HG02678 (cell line): ENCODE results near the gene HOXD4.
A peak's percentile ranks its signal among the peaks of the same experiment; 100 is the strongest.

Experiments used
- ATAC-seq: cut with Tn5 transposase; IDR thresholded peaks from one replicate; pipeline ENCODE4 v1.9.1; 2021; ENCODE audit warnings: mild to moderate bottlenecking, moderate library complexity; ENCODE audit not compliant: unreplicated experiment

Gene HOXD4

DNA sequence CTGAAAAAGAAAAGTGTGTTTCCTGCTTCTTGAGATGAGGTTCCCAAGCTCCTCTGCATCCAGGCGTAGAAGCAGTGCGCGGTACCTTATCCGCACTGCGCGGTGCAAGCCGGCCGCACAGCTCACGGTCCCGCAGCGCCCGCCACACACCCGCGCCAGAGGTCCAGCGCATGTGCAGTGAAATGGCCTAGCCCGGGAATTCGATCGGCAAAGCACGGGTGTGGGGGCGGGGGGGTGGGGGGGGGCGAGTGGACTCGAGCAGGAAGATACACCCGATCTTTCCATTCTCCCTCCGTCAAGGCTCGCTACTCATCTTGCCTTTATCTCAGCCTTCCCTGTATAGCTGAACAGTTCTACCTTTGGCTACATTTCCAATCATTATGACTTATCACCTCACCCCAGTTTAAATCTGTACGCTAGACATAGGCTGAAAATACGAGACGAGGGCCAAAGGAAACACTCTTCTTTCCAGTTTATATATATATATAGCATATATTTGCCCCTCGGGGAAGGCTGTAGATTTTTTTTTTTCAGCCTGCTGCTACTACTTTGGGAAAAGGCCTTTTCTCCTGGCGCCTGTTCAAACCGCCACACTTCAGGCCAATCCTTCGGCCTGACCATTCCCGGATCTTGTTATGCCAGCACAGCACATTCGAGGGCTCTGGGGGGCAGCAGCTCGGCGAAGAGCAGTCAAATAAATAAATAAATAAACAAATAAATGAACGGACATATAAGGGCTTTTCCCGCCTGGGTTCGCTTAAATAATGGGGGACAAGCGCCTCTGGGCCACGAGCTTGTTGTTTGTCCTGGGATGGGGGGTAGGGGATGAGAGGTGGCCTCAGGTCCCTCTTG, 11.5 kb upstream of the HOXD4 start:
- no peak for ATAC-seq

GRCh38 chr2:176140513-176141317, 10.6 kb upstream of the HOXD4 start:
- ATAC-seq, result peak; percentile 93

DNA sequence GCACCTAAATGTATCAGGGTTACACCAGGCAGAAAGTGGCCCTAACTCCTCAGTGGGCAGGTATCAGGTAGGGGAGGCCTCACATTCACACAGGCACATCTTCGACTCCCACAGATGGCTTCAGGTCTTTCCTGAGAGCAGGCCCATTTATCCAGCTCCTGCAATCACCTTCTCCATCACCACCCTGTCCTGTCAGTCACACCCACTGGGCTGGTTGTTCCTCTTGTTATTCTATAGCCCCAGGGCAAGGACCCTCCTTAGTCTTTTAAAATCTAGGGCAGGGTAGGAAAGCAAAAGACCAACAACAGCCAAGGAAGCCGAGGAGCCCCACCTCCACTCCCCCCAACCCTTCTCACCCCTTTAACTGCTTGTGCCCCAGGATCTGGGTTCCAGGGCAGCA, 9.1 kb upstream of the HOXD4 start:
- no peak for ATAC-seq

DNA sequence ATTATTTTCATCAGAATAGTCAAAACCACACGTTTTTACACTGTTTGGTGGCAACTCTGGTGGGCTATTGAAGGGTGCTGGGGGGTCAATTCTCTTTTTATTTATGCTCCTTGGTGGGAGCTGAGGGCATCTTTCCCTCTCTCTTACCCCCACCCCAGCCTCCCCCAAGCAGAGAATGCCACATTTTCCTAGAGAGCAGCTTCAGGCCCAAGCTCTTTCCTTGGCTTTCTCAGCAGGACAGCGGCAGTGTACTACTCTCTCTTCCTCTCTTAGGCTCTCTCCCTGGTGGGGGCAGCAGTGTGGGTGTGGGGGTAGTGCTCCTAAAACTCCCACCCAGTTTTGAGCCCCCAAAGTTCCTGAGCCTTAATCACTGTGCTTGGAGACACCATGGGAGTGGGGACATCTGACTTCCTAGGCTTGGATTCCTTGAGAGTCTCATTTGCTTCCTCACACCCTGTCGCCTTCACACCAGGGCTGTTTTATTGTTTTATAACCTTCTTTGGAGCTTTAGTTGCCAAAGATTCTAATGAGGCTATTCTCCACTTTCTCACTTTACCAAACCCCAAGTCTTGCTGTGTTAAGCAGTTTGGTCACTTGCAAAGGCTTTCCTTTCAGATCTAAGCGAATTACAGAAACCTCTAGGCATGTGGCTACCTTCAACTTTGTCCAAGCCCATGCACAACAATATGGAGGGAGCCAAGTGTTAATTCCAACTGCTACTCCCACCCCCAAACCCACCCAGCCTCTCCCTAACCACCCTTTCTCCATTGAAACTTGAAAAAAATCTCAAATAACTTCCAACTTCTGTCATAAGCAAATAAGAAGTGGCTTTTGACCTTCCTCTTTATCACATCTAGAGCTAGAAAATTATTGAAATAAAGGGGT, 6.0 kb upstream of the HOXD4 start:
- ATAC-seq, result no peak

DNA sequence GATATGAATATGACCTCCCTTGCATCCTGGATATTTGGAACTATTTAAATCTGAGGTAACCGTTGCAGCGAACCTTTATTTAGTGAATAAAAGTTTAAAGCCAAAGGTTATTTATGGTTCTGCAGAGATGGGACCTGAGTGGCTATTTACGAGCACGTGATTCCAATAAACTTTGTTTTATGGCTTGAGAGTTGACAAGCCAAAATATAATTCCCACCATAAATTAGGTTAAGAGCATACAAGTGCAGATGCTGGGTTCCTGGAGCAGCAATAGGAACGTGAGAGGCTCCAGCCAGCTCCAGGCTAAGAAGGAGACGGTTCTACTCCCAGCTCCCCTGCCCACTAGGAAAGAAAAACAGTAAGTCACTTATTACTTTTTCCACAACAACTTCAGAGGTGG, 5.2 kb upstream of the HOXD4 start:
- no peak for ATAC-seq

DNA sequence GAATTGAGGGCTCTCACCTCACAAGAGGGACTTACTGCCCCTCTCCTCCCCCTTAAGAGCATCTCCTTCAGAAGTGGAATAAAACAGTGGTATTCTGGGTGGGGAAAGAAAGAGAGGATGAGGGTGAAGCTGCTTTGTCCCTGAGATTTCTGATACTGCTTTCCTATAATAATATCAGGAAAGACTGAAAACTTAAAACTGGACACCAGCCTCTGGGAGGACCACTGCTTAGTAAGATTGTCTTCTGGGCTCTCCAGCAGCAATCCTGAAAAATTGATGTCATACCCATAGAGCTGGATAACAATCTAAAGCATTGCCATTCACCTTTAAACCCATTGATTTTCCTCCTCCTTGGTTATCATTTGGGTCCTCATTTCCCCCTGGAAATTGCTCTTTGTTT, 4.7 kb upstream of the HOXD4 start:
- no peak for ATAC-seq

DNA sequence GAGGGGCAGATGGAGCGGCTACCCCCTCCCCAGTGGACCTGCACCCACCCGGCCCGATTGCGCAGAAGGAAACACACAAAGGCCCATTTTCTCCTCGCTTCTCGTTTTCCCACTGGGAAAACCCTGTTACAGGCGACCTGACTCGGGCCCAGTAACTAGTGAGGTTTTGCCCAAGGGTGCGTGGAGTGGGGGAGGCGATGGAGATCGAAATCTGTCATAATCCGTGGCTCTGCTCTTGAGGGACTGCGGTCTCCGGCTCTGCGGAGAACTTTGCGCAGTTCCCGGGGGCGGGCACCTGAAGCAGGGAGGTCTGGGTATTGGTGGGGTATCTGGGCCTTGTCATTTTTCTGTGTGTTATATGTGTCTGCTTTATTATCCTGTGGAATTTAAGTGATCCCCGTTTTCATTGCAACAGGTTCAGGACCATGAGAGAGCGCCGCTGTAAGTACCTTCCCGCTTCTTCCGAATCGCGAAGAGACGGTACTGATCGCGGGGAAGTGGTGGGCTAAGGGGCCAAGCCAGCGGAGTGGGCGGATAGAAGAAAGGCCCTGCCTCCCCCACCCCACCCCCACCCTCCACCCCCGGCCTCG, 4.0 kb upstream of the HOXD4 start:
- no peak for ATAC-seq

DNA sequence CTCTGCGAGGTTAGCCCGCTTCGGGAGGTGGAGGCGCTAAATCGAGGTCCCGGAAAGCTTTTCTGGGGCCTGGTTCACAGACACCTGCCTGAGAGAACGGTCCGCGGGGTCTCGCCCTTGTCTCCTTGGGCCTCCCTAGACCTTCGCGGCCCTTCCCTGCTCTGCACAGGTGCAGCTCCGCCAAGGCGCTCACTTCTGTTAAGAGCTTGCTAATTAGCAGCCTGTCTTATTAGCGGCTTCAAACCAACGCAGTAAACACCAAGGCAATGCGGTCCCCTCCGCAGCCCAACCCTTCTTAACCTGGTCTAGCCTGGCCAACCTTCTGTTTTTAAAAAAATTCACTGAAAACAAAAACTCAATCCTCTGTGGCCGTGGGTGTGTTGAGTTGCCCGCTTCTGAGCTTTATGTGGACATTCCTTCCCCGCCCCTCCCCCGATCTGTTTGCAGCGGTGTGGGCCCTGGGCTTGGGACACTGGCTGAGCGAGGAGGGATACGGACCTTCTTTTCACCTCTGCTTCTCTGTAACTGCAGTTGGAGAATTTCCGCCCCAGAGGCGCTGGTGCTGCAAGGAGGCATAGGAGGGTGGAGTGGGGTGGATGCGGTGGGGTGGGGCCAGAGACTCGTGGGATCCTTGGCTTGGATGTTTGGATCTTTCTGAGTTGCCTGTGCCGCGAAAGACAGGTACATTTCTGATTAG, 3.4 kb upstream of the HOXD4 start:
- no peak for ATAC-seq

DNA sequence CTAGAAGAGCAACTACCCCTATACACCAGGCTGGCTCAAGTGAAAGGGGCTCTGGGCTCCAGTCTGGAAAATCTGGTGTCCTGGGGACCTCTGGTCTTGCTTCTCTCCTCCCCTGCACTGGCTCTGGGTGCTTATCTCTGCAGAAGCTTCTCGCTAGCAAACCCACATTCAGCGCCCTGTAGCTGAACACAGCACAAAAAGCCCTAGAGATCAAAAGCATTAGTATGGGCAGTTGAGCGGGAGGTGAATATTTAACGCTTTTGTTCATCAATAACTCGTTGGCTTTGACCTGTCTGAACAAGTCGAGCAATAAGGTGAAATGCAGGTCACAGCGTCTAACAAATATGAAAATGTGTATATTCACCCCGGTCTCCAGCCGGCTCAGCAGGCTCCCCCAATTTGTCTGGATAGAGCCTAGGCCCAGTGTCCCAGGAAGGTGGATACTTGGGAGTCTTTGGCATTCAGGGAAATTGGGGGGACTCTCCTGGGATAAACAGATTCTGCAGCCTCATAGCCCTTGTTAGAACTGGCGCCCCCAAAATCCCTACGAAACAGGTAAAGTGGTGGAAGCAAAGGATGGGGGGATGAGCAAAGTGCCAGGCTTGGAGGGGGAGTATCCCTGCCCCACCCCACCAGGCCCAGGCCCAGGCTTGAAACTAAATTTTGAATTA, 2.5 kb upstream of the HOXD4 start:
- no peak for ATAC-seq

DNA sequence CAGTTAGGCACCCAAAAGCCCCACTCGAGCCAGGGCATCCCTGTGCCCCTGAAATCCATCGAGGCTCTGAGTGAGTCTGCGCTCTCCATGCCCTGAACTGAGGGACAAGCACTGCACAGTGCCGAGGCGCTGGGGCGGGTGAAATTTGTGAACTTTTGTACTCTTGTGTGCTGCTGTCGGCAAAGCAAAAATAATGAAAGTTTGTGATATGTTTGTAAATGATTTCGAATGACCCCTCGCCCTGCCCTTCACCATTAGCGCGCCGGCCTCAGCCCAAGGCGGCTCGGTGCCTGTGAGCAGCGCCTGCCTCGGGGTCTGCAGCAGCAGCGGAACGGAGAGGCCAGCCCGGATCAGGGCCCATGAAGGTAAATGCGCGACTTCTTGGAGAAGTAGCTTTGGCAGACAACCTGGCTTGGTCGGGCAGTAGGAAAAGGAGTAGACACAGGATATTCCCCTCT, 1.8 kb upstream of the HOXD4 start:
- ATAC-seq, result no peak

GRCh38 chr2:176149939-176150583, 1.3 kb upstream of the HOXD4 start:
- no peak for ATAC-seq

DNA sequence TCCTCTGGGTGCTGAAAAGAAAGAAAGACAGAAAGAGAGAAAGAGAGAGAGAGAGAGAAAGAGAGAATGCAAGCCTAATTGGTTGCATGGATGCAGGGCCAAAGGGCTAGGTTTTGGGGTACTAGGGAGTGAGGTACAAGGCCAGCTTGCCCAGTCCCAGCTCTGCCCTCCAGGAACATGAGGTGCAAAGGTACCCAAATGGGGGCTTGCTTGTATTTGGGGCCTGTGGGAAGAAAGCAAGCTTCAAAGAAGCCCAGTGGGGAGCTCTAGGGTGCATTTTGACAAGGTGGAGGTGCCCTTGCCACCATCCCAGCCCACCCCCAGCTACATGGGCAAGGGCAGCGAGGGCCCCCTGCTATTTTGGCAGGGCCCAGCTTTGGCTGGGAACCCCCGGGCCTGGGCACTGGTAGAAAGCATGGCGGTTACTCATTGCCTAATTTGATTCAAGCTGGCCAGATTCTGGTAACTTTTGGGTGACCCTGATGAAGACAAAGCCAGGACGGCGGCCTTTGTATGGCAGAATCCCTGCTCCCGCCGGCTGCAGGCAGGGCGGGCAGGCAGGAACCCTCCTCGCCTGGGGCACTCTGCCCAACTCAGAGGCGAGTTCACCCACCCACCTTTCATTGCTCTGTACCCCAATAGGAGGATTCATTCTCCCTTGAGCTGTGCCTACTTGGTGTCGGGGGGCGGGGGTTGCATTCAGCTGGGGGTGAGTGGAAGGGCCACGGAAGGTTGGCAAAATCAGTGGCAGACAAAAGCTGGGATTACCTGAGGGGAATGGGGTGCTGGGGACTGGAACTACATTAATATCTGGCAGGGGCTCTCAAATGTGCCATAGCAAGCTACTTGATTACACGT, 537 bp upstream of the HOXD4 start:
- ATAC-seq, result no peak

DNA sequence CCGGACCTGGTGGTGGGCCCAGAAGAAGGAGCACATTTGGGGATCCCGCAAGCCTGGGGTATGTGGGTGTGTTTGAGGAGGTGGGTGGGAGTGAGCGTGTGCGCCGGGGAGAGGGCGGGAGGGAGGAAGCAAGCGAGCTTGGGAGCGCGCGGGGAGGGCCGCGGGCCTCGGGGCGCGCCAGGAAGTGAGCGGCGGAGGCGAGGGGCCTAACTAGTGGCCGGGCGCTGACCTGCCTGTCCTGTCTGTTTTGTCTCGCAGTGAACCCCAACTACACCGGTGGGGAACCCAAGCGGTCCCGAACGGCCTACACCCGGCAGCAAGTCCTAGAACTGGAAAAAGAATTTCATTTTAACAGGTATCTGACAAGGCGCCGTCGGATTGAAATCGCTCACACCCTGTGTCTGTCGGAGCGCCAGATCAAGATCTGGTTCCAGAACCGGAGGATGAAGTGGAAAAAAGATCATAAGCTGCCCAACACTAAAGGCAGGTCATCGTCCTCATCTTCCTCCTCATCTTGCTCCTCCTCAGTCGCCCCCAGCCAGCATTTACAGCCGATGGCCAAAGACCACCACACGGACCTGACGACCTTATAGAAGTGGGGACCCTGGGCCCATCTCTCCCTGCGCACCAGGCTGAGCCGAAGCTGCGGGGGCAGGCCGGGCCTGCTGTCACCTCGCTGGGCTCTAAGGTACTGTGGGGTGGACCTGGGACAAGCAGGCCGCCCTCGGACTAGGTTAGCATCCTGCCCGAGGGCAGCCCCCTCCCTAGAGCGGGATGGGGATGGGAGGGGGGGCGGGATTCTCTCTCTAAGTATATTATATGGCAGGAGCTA, 1.2 kb downstream of the HOXD4 start:
- ATAC-seq, result no peak

GRCh38 chr2:176154576-176155252, 3.4 kb downstream of the HOXD4 start:
- ATAC-seq, result no peak

DNA sequence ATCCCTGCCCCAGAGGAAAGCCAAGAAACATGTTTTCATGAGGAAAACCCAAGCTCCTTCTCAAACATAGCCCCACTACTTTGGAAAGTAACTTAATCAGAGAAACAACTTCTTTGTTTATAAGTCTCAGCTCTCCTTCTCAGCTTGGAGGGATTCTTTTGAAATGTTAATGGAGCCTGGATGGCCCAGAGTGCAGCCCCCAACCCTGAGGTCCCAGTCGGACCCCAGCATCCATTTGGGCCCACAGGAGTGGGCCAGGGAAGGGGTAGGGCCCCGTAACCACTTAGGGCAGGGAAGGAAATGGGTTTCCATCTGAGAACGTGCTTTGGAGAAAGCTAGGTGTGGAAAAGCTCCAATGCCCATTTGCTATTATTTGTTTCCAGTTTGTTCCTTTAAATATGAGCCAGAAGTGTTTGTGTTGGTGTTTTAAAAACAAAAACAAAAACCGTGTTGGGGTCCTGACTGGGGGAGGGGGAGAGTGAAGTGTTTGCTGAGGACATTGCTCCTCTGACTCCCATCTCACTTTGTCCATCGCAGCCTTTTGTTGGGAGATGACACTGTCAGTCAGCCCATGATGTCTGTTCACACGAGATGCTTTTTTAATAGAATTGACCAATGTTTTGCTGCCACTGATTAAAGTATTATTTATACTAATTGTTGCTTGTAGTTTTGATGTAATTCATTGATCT, 4.2 kb downstream of the HOXD4 start:
- no peak for ATAC-seq

DNA sequence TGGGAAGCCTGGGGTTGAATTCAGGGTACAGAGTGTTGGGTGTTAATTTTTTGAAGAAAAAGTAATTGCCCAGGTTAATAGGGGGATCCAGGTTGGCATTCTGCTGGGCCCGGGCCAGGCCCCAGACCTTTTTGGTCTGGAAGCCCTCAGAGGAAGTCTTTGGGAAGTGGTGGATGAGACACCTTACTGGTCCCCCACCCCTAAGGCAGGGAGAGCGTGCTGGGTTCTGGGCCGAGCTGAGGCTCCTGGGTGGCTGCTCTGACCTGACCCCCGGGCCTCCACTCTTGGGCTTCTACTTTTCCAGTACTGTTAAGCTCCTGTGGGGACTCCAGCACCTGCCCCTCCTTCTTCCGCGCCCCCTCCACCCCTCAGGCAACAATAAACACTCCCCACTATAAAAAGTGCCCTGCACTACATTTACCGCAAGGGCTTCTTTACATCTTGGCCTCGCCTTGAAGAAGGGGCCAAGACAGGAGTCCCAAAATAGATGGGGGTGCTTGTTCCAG, 5.0 kb downstream of the HOXD4 start:
- ATAC-seq, result no peak
